ENCODE measurements around the gene CATSPERD. TPM values are rescaled to one million over a fixed set of nuclear protein-coding genes. Genes with fewer than 3 reads are reported as not detected.

Gene CATSPERD
- total RNA-seq, 1 donor from 2014 or later, result not detected

DNA sequence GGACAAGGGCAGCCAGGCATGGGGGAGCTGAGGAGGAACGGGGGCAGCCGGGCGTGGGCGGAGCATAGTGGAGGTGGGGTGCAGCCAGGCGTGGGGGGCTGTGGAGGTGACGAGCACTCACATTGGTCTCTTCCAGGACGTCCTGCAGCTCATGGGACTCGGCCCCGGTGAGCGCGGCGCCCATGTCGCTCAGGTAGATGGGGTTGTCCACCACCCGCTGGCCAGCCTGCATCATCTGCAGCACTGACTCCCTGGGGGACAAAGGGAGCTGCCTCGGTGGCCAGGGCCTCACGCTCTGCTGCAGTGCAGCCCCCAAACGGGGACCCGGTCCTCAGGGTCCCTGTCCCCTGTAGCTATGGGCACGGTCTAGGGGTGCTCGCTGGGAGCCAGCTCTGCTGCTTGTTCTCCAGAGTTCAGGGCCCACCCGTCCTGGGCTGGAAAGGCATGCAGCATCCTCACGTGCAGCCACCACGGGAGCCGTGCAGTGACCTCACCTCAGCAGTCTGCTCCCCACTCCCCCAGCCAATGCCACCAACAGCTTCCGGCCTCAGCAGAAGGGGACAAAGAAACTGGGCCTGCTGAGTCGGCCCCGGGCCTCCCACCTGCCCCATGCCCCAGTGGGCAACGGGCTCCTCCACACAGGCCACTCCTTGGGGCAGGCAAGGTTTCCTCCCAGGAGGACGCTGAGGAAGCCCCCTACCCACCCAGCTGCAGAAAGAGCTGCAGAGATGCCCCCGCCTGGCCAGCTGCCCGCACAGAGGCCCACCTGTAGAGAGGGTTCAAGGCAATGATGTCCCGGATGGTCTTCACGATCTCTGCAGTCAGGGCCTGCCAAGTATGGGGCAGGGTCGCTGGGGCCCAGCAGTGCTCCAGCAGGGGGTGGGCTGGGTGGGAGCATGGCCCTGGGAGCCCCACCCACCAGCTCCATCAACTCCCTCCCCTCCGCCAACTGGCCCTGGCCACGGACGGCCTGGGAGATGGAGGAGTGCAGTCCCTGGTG lies 12.6 kb upstream of the CATSPERD start:
- no peaks in the 10 kb centered on the region for H3K27me3 Mint-ChIP-seq (ENCODE audit: low read depth)
- no peak overlapping the region for H3K4me3 Mint-ChIP-seq
- H3K9me3 Mint-ChIP-seq, result no peaks in the 10 kb centered on the region
- TF ChIP-seq, protein P1, sequence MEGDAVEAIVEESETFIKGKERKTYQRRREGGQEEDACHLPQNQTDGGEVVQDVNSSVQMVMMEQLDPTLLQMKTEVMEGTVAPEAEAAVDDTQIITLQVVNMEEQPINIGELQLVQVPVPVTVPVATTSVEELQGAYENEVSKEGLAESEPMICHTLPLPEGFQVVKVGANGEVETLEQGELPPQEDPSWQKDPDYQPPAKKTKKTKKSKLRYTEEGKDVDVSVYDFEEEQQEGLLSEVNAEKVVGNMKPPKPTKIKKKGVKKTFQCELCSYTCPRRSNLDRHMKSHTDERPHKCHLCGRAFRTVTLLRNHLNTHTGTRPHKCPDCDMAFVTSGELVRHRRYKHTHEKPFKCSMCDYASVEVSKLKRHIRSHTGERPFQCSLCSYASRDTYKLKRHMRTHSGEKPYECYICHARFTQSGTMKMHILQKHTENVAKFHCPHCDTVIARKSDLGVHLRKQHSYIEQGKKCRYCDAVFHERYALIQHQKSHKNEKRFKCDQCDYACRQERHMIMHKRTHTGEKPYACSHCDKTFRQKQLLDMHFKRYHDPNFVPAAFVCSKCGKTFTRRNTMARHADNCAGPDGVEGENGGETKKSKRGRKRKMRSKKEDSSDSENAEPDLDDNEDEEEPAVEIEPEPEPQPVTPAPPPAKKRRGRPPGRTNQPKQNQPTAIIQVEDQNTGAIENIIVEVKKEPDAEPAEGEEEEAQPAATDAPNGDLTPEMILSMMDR (IDR thresholded peaks at IDR 0.05; ENCODE audit: unreplicated experiment), result no peak
- no peak for DNase-seq (ENCODE audit: low spot score in 2 of 2, unreplicated experiment in 2 of 2)
- peaks cover 14% of the 10 kb centered on the region for H3K36me3 Mint-ChIP-seq
- H3K4me1 Mint-ChIP-seq, result no peaks in the 10 kb centered on the region
- no peak overlapping the region for H3K27ac Mint-ChIP-seq

DNA sequence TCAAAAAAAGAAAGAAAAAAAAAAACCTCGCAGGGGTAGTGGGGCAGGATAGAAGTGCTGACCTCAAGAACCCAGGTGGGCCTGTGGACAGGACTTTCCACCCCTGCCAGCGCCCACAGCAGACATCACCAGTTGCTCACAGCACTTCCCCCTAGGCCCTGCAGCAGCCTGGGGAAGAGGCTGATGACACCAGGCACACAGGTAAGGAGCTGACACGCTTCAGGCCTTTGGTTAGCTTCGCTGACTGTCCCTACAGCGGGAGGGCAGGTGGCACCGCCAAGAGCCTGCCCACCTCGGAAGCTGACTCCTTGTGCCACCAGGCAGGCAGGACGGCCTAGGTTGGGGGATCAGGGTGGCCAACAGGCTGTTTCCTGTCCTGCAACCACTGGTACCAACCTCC lies 9.4 kb upstream of the CATSPERD start:
- no peak overlapping the region for H3K4me3 Mint-ChIP-seq
- no peak for DNase-seq (ENCODE audit: low spot score in 2 of 2, unreplicated experiment in 2 of 2)
- H3K9me3 Mint-ChIP-seq, result no peaks in the 10 kb centered on the region
- H3K27ac Mint-ChIP-seq, result no peak overlapping the region
- H3K4me1 Mint-ChIP-seq, result no peaks in the 10 kb centered on the region
- TF ChIP-seq, protein P1 (IDR thresholded peaks at IDR 0.05; ENCODE audit: unreplicated experiment), result no peak
- peaks cover 9% of the 10 kb centered on the region for H3K36me3 Mint-ChIP-seq
- no peaks in the 10 kb centered on the region for H3K27me3 Mint-ChIP-seq (ENCODE audit: low read depth)

DNA sequence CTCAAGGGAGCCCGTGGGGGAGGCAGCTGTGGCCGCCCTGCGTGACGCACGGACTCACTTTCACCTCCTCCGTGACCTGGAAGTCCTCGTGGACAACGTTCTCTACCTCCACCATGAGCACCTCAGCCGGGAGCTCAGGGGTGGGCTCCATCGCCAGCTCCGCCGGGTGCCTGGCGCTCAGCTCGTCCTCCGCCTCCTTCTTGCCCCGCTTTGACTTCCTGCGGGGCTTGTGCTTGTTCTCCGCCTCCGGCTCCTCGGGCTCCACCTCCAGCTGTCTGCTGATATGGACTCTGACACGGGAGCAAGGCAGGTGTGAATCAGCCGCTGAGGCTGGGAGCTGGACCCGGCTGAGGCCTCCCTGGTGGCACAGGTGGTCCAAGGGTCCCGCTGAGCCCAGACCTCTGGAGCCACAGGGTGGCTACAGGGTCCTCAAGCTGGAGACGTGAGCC lies 8.7 kb upstream of the CATSPERD start:
- Mint-ChIP-seq H3K4me1 (peaks cover 1% of the 10 kb centered on the region), H3K36me3 (peaks cover 7% of the 10 kb centered on the region), H3K27me3 (ENCODE audit: low read depth) (no peaks in the 10 kb centered on the region), H3K4me3 (no peak overlapping the region), H3K9me3 (no peaks in the 10 kb centered on the region), H3K27ac (no peak overlapping the region)
- no peak for DNase-seq (ENCODE audit: low spot score in 2 of 2, unreplicated experiment in 2 of 2)
- TF ChIP-seq, protein P1 (IDR thresholded peaks at IDR 0.05; ENCODE audit: unreplicated experiment), result no peak

DNA sequence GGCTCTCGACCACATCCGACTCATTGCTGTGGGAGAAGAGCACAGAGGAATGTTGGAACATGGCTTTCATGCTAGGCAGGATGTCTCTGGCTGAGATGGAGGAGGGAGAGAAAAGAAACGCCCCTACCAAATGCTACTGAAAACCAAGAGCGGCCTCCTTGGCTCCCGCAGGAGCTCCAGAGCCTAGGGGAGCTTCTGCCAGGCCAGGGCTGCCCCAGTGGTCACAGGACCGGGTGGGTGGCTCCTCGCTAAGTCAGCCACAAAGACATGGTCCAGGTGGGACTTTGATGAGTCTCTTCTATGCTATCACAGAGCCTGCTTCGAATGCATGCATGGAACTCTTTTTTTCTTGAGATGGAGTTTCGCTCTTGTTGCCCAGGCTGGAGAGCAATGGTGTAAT lies 7.2 kb upstream of the CATSPERD start:
- H3K27me3 Mint-ChIP-seq (ENCODE audit: low read depth), result no peaks in the 10 kb centered on the region
- DNase-seq (ENCODE audit: low spot score in 2 of 2, unreplicated experiment in 2 of 2), result no peak
- no peak overlapping the region for H3K27ac Mint-ChIP-seq
- no peak overlapping the region for H3K4me3 Mint-ChIP-seq
- H3K9me3 Mint-ChIP-seq, result no peaks in the 10 kb centered on the region
- TF ChIP-seq, protein P1 (IDR thresholded peaks at IDR 0.05; ENCODE audit: unreplicated experiment), result no peak
- H3K4me1 Mint-ChIP-seq, result peaks cover 5% of the 10 kb centered on the region
- peaks cover 9% of the 10 kb centered on the region for H3K36me3 Mint-ChIP-seq

DNA sequence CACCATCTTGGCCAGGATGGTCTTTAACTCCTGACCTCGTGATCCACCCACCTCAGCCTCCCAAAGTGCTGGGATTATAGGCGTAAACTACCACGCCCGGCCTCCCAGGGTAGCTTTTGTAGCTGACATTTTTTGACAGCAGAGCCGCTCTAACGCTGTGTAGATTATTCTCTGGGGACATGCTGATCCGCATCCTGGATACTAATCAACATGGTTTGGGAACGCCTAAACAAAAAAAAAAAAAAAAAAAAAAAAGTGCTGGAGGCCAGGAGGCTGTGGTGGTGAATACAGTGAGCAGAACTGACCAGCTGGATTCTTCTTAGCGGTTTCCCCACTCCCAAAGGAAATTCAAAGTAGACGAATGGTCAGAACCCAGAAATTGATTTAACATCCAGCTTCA lies 5.6 kb upstream of the CATSPERD start:
- no peak overlapping the region for H3K4me3 Mint-ChIP-seq
- no peaks in the 10 kb centered on the region for H3K27me3 Mint-ChIP-seq (ENCODE audit: low read depth)
- H3K36me3 Mint-ChIP-seq, result peaks cover 9% of the 10 kb centered on the region
- H3K4me1 Mint-ChIP-seq, result peaks cover 15% of the 10 kb centered on the region
- TF ChIP-seq, protein P1 (IDR thresholded peaks at IDR 0.05; ENCODE audit: unreplicated experiment), result no peak
- H3K9me3 Mint-ChIP-seq, result no peaks in the 10 kb centered on the region
- DNase-seq (ENCODE audit: low spot score in 2 of 2, unreplicated experiment in 2 of 2), result no peak
- no peak overlapping the region for H3K27ac Mint-ChIP-seq
